Astrocyte of the spinal cord (primary cell): ENCODE measurements around the gene ATP1B3.

Experiments used
- DNase-seq: peaks from one replicate; pipeline ENCODE4 v3.0.0; 2011; ENCODE audit warnings: low read depth, low spot score
- H3K4me3 ChIP-seq: 2 replicates; pipeline ENCODE4 v1.5.1; 2011; ENCODE audit warnings: low read depth, mild to moderate bottlenecking, low read length, moderate library complexity
- in situ Hi-C: cut with HindIII; loops from 2 replicates; pipeline ENCODE4 v1.10.0; 2017; ENCODE audit warnings: low sequenced_read_pairs
- TF ChIP-seq, protein P1 (sequence below): IDR thresholded peaks from 2 replicates; pipeline ENCODE4 v1.5.1; 2012; ENCODE audit warnings: low read depth, mild to moderate bottlenecking, low read length, inconsistent platforms

Gene ATP1B3

DNA sequence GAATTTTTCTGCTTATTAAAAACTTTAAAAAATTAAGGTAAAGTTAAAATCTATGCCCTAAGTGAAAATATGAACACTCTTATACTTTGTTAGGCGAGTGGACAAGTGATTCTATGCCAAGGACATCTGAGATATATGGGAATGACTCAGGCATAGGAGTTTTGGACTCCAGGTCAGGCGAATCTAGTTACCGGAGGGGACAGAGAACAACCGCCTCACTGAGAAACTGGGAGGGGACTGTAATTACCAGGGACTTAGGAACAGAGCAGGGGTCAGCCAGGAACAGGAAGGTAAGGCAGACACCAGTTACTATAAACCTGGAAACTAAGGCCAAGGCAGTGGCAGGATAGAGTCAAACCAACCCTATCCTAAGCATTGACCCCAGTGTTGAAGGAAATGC is 16.8 kb upstream of the ATP1B3 start:
- in situ Hi-C loops, result no loop called here
- no peak overlapping the region for H3K4me3 ChIP-seq
- DNase-seq, result no peak
- TF ChIP-seq, protein P1, sequence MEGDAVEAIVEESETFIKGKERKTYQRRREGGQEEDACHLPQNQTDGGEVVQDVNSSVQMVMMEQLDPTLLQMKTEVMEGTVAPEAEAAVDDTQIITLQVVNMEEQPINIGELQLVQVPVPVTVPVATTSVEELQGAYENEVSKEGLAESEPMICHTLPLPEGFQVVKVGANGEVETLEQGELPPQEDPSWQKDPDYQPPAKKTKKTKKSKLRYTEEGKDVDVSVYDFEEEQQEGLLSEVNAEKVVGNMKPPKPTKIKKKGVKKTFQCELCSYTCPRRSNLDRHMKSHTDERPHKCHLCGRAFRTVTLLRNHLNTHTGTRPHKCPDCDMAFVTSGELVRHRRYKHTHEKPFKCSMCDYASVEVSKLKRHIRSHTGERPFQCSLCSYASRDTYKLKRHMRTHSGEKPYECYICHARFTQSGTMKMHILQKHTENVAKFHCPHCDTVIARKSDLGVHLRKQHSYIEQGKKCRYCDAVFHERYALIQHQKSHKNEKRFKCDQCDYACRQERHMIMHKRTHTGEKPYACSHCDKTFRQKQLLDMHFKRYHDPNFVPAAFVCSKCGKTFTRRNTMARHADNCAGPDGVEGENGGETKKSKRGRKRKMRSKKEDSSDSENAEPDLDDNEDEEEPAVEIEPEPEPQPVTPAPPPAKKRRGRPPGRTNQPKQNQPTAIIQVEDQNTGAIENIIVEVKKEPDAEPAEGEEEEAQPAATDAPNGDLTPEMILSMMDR, result no peak

DNA sequence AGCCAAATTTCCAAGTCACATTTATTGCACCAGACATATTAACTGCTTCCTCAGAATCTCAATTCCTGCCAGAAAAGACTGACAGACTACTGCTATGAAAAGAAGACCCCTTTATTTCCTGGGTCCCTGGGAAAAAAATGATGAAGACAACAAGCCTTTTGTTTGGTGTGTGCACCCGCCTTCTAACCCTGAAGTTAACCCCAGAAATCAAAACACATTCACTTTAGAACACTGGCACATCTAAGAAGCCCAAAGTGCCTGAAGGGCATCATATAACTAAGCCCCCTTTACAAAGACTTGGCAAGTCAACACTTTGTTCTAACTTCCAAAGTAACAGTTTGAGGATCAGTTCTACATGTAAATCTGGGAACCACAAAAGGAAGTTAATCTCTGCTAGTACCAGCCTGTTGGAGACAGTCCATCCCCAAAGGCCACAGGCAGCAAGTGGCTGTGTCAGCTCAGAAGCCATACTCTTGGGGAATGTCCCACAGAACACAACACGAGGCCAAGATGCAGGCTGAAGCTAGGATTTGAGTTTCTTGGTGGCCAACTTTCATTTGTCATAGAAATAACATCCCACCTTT is 16.3 kb upstream of the ATP1B3 start:
- in situ Hi-C loops, result no loop called here
- DNase-seq, result no peak
- H3K4me3 ChIP-seq, result no peak overlapping the region
- TF ChIP-seq, protein P1, result no peak

DNA sequence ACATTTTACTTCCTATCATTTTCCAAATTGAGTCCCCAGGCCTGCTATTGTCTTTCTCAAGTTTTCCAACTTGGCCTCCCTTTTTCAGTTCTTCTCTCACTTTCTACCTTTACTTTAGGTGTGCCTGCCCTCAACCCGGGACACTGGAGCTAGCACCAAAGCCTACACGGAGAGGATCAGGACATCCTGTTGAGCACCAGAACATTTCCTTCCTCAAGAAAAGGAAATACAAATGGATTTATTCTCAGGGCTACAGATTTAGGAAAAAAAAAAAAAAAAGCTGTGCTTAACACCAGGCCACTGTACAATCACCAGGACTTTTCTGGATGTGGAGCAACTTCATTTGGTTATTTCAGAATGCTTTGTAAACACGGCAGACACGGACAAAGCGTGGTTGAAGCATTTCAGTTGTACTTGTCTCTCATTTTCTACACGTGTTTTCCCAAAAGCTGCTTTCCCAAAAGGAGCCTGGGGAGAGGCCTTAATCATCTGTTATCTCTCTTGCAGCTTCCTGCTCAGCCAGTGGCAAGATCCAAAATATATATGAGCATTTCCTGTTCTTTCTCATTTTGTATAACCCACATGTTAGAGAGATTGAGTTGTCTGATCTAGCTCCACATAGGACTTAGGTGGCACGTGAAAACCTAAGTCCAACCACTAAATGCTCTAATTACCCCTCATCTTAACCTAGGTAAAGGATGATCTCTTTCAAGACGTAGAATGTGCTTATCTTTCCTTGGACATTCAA is 15.5 kb upstream of the ATP1B3 start:
- no peak for DNase-seq
- TF ChIP-seq, protein P1, result no peak
- in situ Hi-C loops, result no loop called here
- no peak overlapping the region for H3K4me3 ChIP-seq

DNA sequence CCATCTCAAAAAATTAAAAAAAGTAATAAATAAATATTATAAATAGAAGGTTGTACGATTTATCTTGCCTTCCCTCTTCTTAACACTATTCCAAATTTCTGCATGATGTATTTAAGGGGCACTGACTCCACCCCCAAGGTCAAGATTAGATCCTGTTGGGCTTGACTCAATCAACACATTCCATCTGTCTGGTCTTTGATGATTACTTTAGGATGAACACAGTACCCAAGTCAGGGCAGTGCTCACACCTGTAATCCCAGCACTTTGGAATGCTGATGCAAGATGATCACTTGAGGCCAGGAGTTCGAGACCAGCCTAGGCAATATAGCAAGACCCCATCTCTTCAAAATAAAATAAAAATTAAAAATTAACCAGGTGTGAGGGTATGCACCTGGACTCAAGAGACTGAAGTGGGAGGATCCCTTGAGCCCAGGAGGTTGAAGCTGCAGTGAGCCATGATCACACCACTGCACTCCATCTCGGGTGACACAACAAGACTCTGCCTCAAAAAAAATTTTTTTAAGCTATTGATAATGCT is 14.1 kb upstream of the ATP1B3 start:
- in situ Hi-C loops, result no loop called here
- no peak for DNase-seq
- H3K4me3 ChIP-seq, result no peak overlapping the region
- TF ChIP-seq, protein P1, result no peak

DNA sequence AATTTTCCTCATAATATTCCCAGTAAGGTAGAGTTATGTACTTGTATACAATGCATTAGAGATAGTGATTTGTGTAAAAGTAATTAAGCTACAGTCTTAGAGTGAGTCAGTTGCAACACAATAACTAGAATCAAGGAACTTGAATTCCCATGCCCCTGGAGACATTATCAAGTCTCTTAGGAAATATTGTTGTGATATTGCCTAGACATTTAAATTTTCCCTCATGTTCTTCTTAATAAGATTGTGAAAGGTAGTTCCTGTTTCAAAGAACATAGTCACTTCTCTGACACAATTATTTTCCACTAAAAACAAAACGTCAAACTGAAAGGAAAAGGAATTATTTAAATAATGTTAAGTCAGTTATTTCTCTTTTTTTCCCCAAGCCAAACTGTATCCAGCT is 13.0 kb upstream of the ATP1B3 start:
- in situ Hi-C loops, result no loop called here
- no peak for DNase-seq
- TF ChIP-seq, protein P1, result no peak
- no peak overlapping the region for H3K4me3 ChIP-seq

DNA sequence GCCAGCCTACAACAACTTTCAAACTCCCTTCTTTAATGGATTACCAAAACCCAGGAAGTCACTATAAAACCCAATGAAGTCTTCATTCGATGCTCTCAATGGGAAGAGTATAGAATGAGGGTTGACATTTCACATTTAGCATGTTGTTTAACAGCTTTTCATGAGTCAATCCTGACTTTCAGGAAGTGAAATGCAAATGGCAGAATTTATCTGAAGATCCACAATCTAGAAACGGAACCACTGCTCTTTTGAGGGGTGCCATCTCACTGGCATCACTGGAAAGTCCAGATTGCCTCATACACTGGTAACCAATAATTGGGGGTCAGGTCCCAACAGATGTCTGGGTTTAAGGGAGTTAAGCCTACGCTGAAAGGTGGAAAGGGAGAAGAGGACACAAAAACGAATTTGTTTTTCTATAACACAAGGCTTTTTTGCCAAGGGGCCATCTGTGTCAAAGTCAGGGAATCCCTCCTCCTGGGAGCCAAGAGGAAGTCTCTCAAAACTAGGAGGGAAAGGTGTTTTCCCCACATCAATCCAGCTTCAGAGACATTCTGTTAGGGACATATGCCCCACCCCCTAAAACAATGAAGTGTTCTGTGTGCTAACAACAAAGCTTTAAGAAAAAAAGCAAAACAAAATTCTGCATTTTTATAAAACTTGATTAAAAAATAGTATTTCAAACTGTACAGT is 12.0 kb upstream of the ATP1B3 start:
- H3K4me3 ChIP-seq, result no peak overlapping the region
- TF ChIP-seq, protein P1, result no peak
- DNase-seq, result no peak
- in situ Hi-C loops, result no loop called here
